H1 (cell line): ENCODE results near the gene REPIN1. TPM values are rescaled to one million over a fixed set of nuclear protein-coding genes. Genes with fewer than 3 reads are reported as not detected.

Experiments
- SAP30 ChIP-seq: fragments of 300-600 bp; sonication (generic); IDR thresholded peaks from 2 replicates; pipeline ENCODE4 v1.7.1; 2012; ENCODE audit warnings: low read length, moderate library complexity, mild to moderate bottlenecking, inconsistent platforms; ENCODE audit not compliant: insufficient read depth, insufficient replicate concordance
- polyA plus RNA-seq, 7 experiments: library from polyadenylated mRNA; depleted of rRNA in 3 of 7; stranded (reverse) in 5 of 7; unstranded in 2 of 7; fragments of >200 nt in 5 of 7; fragments of 200-250 nt in 2 of 7; gene quantifications; 1 replicate in 5 of 7; 2 replicates in 1 of 7; 4 replicates in 1 of 7; pipeline versions ENCODE4 v1.2.1 to v1.2.3, GENCODE V29; 2011 to 2013; ENCODE audit warnings: missing spikeins in 2 of 7, mixed read lengths in 2 of 7
- total RNA-seq: library from RNA; stranded (reverse); fragmentation: NEBNext Ultra II Directional; extraction: Animal tissue kit (Norgen Biotek cat#: 25700); gene quantifications from 2 replicates; pipeline ENCODE4 v1.2.1, GENCODE V29; 2021

Gene REPIN1
- total and polyA plus RNA-seq, 2 of the 8 experiments (the other 6 are each of a cell fraction or from before 2014, with no cell fraction given) = 98.6 to 125 TPM

DNA sequence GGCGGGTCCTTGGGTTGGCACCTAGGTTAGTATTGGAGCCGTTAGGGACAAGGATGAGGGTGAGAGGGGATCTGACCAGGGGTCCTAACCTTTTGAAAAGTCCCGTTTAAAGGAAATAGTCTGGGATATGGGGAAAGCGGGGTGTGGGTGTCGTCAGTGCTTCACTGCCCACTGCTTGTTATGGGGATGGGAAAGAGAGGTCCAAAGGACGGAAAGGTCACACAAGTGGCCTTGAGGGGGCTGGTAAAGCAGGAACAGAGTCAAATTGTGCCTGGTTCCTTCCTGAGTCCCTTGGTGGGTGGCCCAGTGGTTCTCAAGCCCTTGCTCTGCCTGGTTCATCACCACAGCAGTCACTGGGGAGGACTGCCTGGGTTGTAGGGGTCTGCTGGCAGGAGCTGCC, 7.9 kb downstream of the REPIN1 start (continued):
- no peak for TF ChIP-seq SAP30
